ENCODE measurements around the gene OR1I1.
"Not testable (repeated sequence)": the region's sequence is repeated elsewhere in the genome, so short reads cannot be mapped to it uniquely, and the experiment has no call there.

Gene OR1I1, protein sequence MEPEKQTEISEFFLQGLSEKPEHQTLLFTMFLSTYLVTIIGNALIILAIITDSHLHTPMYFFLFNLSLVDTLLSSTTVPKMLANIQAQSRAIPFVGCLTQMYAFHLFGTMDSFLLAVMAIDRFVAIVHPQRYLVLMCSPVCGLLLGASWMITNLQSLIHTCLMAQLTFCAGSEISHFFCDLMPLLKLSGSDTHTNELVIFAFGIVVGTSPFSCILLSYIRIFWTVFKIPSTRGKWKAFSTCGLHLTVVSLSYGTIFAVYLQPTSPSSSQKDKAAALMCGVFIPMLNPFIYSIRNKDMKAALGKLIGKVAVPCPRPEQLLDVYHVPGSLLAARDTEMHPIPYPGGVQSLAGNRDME

GRCh38 chr19:15081911-15082310, at the start of gene OR1I1:
OR1I1 (plus strand) TSS chr19:15082211; CDS start chr19:15087066, 4,855 bp downstream.
- no peak for DNase-seq (ENCODE audit: low spot score)

DNA sequence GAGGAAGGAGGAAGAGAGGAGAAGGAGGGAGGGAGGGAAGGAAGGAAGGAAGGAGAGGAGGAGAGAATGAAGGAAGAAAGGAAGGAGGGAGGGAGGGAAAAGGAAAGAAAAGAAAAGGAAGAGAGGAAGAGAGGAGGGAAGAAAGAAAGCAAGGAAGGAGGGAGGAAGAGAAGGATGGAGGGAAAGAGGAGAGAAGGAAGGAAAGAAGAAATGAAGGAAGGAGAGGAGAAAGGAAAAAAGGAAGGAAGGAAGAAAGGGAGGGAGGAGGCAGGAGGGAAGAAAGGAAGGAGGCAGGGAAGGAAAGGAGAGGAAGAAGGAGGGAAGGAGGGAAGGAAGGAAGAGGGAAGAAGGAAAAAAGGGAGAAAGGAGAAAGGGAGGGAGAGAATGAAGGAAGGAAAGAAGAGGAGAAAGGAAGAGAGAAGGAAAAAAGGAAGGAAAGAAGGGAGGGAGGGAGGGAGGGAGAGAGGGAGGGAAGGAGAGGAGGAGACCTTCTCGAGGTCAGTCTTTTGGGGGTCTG, 46.2 kb upstream of the OR1I1 start:
- no peak for DNase-seq (ENCODE audit: low spot score)

DNA sequence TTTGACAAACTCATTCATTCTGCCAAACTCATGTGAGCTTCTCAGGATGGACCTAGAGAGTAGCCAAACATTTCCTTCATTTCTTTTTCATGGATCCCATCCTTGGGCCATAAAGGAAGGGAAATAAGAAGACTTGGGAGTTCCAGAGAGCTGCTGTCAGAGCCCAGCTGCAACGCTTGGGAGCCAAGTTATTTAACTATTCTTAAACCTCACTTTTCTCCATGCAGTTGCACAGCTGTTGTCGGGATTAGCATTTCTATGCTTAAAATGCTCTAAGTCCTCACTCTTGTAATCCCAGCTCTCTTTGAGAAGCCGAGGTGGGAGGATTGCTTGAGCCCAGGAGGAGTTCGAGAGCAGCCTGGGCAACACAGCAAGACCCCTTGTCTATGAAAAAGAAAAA, 44.4 kb upstream of the OR1I1 start:
- DNase-seq (ENCODE audit: low spot score) = no peak

GRCh38 chr19:15038294-15038693, 43.7 kb upstream of the OR1I1 start:
- DNase-seq (ENCODE audit: low spot score) = no peak

DNA sequence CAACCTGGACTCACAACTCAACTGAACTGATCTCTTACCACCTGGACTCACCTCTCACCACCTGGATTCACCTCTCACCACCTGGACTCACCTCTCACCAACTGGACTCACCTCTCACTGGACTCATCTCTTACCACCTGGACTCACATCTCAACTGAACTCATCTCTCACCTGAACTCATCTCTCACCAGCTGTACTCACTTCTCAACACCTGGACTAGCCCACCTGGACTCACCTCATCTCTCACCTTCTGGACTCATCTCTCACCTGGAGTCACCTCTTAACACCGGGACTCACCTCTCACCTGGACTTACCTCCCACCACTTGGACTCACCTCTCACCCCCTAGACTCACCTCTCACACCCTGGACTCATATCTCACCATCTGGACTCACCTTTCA, 40.0 kb upstream of the OR1I1 start:
- no peak for DNase-seq (ENCODE audit: low spot score)

- no peak for DNase-seq (ENCODE audit: low spot score)
Measured at GRCh38 chr19:15042826-15043225, 39.2 kb upstream of the OR1I1 start.

DNA sequence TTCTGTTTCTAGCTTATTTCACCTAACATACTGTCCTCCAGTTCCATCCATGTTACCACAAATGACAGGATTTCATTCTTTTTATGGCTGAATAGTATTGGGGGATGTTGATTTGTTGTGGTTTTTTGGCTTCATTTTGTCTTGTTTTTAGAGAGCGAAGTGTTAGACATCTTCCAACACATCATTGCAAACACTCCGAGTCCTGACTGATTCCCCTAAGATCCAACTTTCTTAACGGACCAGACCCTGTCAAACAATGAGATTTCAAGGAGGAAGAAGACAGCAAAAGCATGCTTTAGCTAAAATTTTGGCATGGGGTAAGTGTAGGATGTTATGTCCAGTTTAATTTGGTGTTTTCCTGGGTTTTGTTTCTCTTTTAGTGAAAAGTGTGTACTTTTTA, 36.5 kb upstream of the OR1I1 start:
- DNase-seq (ENCODE audit: low spot score) = no peak

DNA sequence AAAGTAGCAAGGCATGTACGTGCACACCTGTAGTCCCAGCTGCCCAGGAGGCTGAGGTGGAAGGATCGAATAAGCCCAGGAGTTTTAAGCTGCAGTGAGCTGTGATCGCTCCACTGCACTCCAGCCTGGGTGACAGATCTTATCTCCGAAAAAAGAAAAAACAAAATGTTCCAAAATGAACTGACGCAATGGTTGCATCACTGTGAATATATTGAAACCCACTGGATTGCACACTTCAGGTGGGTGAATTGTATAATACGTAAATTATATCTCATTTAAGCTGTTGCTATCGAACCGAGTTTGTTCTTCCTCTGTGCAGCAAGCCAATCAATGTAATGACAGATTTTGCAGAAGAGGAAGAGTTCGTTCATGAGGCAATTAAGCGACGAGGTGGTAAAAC, 34.3 kb upstream of the OR1I1 start:
- DNase-seq (ENCODE audit: low spot score) = no peak

DNA sequence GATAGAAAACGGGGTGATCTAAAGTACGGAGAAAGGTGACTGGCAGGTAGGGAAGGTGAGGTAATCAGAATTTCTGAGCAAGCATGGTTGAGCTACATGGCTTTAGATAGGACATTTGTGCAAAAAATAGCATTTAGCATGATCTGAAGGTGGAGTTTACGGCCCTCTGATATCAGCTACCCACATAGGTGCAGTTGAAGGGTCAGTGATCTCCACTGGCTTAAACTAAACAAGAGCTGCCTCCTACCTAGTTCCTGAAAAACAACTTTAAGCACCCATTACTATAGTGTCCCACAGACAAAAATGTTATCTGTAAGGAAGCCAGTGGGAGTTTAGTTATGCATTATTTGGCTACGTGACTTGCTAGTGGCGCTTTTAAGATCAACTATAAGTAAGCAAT, 33.9 kb upstream of the OR1I1 start:
- no peak for DNase-seq (ENCODE audit: low spot score)

GRCh38 chr19:15048885-15049541, 33.0 kb upstream of the OR1I1 start, which contains the start of gene CASP14:
CASP14 (plus strand) TSS chr19:15049480; CDS start chr19:15052252, 2,772 bp downstream.
- DNase-seq (ENCODE audit: low spot score) = no peak

DNA sequence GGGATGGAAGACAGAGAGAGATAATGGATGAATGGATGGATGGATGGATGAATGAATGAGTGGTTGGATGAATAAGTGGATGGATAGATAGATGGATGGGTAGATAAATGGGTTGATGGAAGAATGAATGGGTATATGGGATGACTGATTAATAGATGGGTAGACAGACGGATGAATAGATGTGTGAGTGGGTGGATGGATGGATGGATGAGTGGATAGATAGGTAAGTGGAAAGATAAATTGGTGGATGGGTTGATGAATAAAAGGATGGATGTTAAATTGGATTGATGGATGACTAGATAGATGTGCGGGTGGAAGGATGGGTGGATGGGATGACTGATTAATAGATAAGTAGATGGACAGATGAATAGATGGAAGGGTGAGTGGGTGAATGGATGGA, 31.4 kb upstream of the OR1I1 start:
- DNase-seq (ENCODE audit: low spot score) = no peak

GRCh38 chr19:15062036-15062435, 20.0 kb upstream of the OR1I1 start:
- DNase-seq (ENCODE audit: low spot score) = no peak

- DNase-seq (ENCODE audit: low spot score) = not testable (repeated sequence)
Measured at GRCh38 chr19:15070386-15070785, 11.6 kb upstream of the OR1I1 start.

DNA sequence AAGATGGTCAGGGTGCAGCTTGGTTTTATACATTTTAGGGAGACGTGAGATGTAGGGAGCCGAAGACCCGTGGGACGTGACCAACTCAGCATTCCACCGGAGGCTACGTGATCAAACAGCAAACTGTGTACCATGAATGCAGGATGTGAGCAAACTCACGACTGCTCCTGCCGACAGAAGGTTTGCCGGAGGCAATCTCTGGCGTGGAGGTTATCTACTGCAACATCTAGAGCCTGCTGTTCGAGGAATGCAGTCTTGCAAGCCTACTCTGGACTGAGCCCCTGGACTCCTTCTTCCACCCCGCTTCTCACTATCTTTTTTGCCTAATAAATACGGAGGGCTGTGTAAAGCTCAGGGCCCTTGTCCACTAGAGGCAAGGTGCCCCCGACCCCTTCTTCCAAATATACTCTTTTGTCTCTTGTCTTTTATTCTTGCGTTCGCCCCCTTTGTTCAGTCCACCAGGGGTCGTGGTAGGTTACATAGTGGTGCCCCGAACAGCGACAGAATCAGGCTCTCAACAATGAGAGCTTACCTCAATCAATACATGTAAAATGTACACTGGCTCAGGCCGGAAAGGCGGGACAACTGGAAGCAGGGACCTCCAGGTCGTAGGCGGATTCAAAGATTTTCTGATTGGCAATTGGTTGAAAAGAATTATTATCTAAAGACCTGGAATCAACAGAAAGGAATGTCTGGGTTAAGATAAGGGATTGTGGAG, 8.9 kb upstream of the OR1I1 start:
- DNase-seq (ENCODE audit: low spot score) = no peak

DNA sequence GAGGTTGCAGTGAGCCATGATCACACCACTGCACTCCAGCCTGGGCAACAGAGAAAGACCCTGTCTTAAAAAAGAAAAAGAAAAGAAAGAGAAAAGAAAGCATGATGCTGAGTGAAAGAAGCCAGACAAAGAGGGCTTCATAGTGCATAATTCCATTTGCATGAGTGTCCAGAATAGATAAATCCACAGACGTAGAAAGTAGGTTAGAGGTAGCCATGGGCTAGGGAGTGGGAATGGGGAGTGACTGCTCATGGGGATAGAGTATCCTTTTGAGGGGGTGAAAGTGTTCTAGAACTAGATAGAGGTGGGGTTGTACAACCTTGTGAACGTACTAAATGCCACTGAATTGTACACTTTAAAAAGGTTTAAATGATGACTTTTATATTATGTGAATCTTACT, 7.6 kb upstream of the OR1I1 start:
- no peak for DNase-seq (ENCODE audit: low spot score)

GRCh38 chr19:15075806-15076205, 6.2 kb upstream of the OR1I1 start:
- DNase-seq (ENCODE audit: low spot score) = no peak

DNA sequence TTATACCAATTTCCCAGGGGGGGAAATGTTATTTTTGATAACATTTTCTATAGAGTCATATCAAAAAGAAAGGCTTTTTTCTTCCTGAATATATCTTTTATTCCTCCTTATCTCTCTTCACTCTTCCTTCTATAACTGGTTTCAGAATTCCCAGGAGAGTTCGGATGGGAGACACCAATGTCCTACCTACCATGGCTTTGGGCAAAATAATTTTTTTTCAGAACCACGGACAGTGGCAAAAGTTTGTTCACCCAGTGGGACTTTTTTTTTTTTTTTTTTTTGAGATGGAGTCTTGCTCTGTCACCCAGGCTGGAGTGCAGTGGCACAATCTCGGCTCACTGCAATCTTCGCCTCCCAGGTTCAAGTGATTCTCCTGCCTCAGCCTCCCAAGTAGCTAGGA, 2.0 kb upstream of the OR1I1 start:
- DNase-seq (ENCODE audit: low spot score) = not testable (repeated sequence)

DNA sequence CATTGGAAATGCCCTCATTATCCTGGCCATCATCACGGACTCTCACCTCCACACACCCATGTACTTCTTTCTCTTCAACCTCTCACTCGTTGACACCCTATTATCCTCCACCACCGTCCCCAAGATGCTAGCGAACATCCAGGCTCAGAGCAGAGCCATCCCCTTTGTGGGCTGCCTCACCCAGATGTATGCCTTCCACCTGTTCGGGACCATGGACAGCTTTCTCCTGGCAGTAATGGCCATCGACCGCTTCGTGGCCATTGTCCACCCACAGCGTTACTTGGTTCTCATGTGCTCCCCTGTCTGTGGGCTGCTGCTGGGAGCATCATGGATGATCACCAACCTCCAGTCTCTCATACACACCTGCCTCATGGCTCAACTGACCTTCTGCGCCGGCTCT, 5.2 kb downstream of the OR1I1 start:
- DNase-seq (ENCODE audit: low spot score) = no peak

- peak; percentile 74 for DNase-seq (ENCODE audit: low spot score)
Measured at GRCh38 chr19:15091918-15092753, 10.1 kb downstream of the OR1I1 start.

DNA sequence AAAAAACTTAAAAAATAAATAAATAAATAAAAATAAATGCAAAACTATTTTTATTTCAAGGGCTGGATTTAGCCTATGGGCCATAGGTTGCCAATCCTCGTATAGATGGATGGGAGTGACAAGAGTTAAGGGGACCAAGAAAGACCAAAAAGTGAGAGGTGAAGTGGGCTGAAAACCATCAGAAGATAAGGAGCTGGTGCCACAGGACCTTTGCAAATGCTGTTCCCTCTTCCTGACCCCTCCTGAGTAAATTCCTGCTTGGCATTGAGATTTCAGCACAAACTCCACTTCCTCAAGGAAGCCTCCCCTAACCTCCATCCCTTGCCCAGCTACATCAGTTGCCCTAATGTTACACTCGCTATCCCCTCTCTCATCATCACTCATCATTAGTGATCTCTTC, 11.0 kb downstream of the OR1I1 start:
- no peak for DNase-seq (ENCODE audit: low spot score)

DNA sequence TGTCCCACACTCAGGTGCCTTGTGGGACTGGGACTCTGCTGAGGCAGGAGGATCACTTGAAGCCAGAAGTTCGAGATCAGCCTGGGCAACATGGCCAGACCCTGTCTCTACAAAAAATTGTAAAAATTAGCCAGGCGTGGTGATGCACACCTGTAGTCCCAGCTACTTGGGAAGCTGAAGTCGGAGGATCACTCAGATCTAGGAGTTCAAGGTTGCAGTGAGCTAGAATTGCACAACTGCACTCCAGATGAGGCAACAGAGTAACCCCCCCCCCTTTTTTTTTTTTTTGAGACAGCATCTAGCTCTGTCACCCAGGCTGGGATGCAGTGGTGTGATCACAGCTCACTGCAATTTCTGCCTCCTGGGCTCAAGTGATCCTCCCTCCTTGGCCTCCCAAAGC, 14.2 kb downstream of the OR1I1 start:
- no peak for DNase-seq (ENCODE audit: low spot score)

- DNase-seq (ENCODE audit: low spot score) = not testable (repeated sequence)
Measured at GRCh38 chr19:15097980-15098379, 16.0 kb downstream of the OR1I1 start.

Data from hematopoietic multipotent progenitor cell treated with erythropoietin and hydrocortisone succinate and interleukin-3 and kit ligand, for 15 days (in vitro differentiated cells).